ENCODE results near the gene STAT4. TPM values are rescaled to one million over a fixed set of nuclear protein-coding genes. Genes with fewer than 3 reads are reported as not detected.
A peak's percentile ranks its signal among the peaks of the same experiment; 100 is the strongest.

Gene STAT4
- total RNA-seq, 2 experiments from 2014 or later, result 77.1 to 83.0 TPM

- H3K4me1 Mint-ChIP-seq (ENCODE audit: low read depth), result peaks cover 59% of the 10 kb centered on the region
- Histone ChIP-seq H3K9me3 (ENCODE audit: control insufficient read depth in 1 of 2, insufficient read depth in 1 of 2, low read length in 2 of 2) (no peaks in the 10 kb centered on the region), H3K36me3 (ENCODE audit: insufficient read depth, low read length) (peaks cover 46% of the 10 kb centered on the region), H3K27me3 (ENCODE audit: control insufficient read depth in 1 of 2, insufficient read depth in 2 of 2, low read length in 2 of 2) (no peaks in the 10 kb centered on the region), H3K4me3 (ENCODE audit: low read length) (peak overlapping the region; percentile 83), H3K4me1 (ENCODE audit: insufficient read depth, low read length) (peaks cover 36% of the 10 kb centered on the region), H3K27ac (ENCODE audit: low read depth in 1 of 2, low read length in 2 of 2) (peak overlapping the region; percentile 93)
- H3K4me3 Mint-ChIP-seq, result peak overlapping the region; percentile 89
- H3K27ac Mint-ChIP-seq, result peak overlapping the region; percentile 96
- peaks cover 59% of the 10 kb centered on the region for H3K36me3 Mint-ChIP-seq (ENCODE audit: low read depth)
- TF ChIP-seq CTCF (IDR thresholded peaks at IDR 0.05), result no peak
- no peaks in the 10 kb centered on the region for H3K9me3 Mint-ChIP-seq
- ATAC-seq (ENCODE audit: poor library complexity) (no peak), DNase-seq (peak in 4 of 14 experiments; percentile 16 to 69 (median 30))
- intact Hi-C loops (cut with DNase I, micrococcal nuclease), result no loop called here
- POLR2A ChIA-PET, result interaction anchor here (0.6 to 5.9 kb wide), 15 partner anchors 12 to 615 kb away, joined by 3 to 47 read pairs (median 15); partner anchors contain the start of genes NABP1 and STAT1
- CTCF ChIA-PET, result interaction anchor here (0.9 kb wide), 1 partner anchor 33 kb away, joined by 3 read pairs; no protein-coding TSS in a partner anchor
- H3K27me3 Mint-ChIP-seq, result no peaks in the 10 kb centered on the region
These were observed 2.5 kb downstream of the STAT4 start for GRCh38 chr2:191148281-191148680.

DNA sequence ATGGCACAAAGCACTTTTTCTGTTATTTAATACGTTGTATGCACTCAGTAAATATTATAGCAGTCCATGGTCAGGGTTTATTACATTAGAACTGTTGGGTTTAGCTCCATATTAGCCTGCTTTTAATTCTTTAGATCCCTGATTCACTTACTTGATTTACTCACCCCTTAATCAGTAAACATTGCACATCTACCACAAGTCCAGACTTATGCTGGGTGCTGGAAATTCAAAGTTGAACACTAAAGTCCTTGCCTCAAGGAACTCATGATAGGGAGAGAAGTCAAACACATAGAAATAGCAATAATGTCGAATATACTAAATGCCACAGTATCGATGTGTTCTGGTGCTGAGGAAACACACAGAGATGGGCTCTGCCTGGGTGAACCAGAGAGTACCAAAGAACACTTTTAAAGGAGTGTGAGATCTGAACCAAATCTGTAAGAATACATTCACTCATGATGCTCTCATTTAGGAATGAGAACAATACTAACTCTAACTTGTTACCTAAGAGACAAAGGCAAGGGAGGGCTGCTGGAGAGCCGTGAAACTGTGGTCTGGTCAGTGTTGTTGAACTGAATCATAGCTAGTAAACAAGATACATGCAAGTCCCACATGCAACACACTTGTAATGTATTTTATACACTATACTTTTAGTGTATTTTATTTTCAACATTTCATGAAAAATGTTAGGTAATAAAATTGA is 4.9 kb downstream of the STAT4 start:
- ATAC-seq (ENCODE audit: poor library complexity) (no peak), DNase-seq (no peak)
- Histone ChIP-seq H3K4me3 (ENCODE audit: low read length) (no peak overlapping the region), H3K9me3 (ENCODE audit: control insufficient read depth in 1 of 2, insufficient read depth in 1 of 2, low read length in 2 of 2) (no peaks in the 10 kb centered on the region), H3K4me1 (ENCODE audit: insufficient read depth, low read length) (peaks cover 20% of the 10 kb centered on the region), H3K36me3 (ENCODE audit: insufficient read depth, low read length) (peaks cover 63% of the 10 kb centered on the region), H3K27me3 (ENCODE audit: control insufficient read depth in 1 of 2, insufficient read depth in 2 of 2, low read length in 2 of 2) (no peaks in the 10 kb centered on the region), H3K27ac (ENCODE audit: low read depth in 1 of 2, low read length in 2 of 2) (no peak overlapping the region)
- peaks cover 79% of the 10 kb centered on the region for H3K36me3 Mint-ChIP-seq (ENCODE audit: low read depth)
- TF ChIP-seq CTCF (IDR thresholded peaks at IDR 0.05), result no peak
- ChIA-PET POLR2A (interaction anchor here (0.6 kb wide), 1 partner anchor 1028 kb away, joined by 3 read pairs; no protein-coding TSS in a partner anchor), CTCF (interaction anchor here (2.4 kb wide), 1 partner anchor 10 kb away, joined by 6 read pairs; no protein-coding TSS in a partner anchor)
- peaks cover 65% of the 10 kb centered on the region for H3K4me1 Mint-ChIP-seq (ENCODE audit: low read depth)
- no peak overlapping the region for H3K27ac Mint-ChIP-seq
- intact Hi-C loops (cut with DNase I, micrococcal nuclease), result no loop called here
- no peak overlapping the region for H3K4me3 Mint-ChIP-seq
- no peaks in the 10 kb centered on the region for H3K27me3 Mint-ChIP-seq
- H3K9me3 Mint-ChIP-seq, result no peaks in the 10 kb centered on the region

GRCh38 chr2:191144217-191144616 is 6.6 kb downstream of the STAT4 start:
- Histone ChIP-seq H3K9me3 (ENCODE audit: control insufficient read depth in 1 of 2, insufficient read depth in 1 of 2, low read length in 2 of 2) (no peaks in the 10 kb centered on the region), H3K4me1 (ENCODE audit: insufficient read depth, low read length) (peaks cover 20% of the 10 kb centered on the region), H3K27me3 (ENCODE audit: control insufficient read depth in 1 of 2, insufficient read depth in 2 of 2, low read length in 2 of 2) (no peaks in the 10 kb centered on the region), H3K36me3 (ENCODE audit: insufficient read depth, low read length) (peaks cover 63% of the 10 kb centered on the region), H3K4me3 (ENCODE audit: low read length) (no peak overlapping the region), H3K27ac (ENCODE audit: low read depth in 1 of 2, low read length in 2 of 2) (no peak overlapping the region)
- no peak overlapping the region for H3K4me3 Mint-ChIP-seq
- no peak overlapping the region for H3K27ac Mint-ChIP-seq
- intact Hi-C loops (cut with DNase I, micrococcal nuclease), result loop anchor here in 1 of 2 experiments (5.0 kb wide), 1 partner anchor 37 kb away; no protein-coding TSS in a partner anchor
- H3K4me1 Mint-ChIP-seq (ENCODE audit: low read depth), result peaks cover 74% of the 10 kb centered on the region
- POLR2A ChIA-PET, result no interaction called here
- peaks cover 88% of the 10 kb centered on the region for H3K36me3 Mint-ChIP-seq (ENCODE audit: low read depth)
- no peak for TF ChIP-seq CTCF (IDR thresholded peaks at IDR 0.05)
- CTCF ChIA-PET, result interaction anchor here (1.8 kb wide), 1 partner anchor 92 kb away, joined by 8 read pairs; no protein-coding TSS in a partner anchor
- H3K9me3 Mint-ChIP-seq, result no peaks in the 10 kb centered on the region
- H3K27me3 Mint-ChIP-seq, result no peaks in the 10 kb centered on the region
- ATAC-seq (ENCODE audit: poor library complexity) (no peak), DNase-seq (no peak)

Measured in CD4-positive, alpha-beta T cell (primary cell).